Activated CD4-positive, alpha-beta T cell treated with anti-CD3 and anti-CD28 coated beads, Interleukin-10, Interleukin-2, amounts not matched to agents 100 ng/mL and 50 ng/mL, durations not matched to agents 16 hours and 8 hours (primary cell): ENCODE data around the gene CCDC149.
"Not testable (repeated sequence)": the region's sequence is repeated elsewhere in the genome, so short reads cannot be mapped to it uniquely, and the experiment has no call there.

Experiments used
- DNase-seq: peaks from one replicate; pipeline ENCODE4 v3.0.0-alpha.2; 2020

The CCDC149 gene

GRCh38 chr4:24915121-24915922 is 2.5 kb upstream of the CCDC149 start:
- DNase-seq, result no peak

DNA sequence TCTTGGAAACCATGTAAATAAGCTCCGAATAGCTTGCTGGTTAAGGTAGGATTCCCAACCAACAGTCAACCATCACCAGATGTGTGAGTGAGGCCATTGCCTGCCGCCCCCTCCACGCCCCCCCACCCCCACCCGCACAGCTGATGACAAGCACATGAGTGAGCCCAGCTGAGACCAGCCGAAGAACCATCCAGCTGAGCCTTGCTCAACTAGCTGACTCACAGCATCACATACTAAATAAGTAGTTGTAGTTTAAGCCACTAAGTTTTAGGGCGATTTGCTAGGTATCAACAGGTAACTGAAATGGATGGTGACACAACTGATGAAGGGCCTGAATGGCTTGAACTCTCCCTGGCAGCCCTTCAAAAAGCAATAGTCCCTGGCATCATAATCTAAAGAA is 1.6 kb upstream of the CCDC149 start:
- no peak for DNase-seq

DNA sequence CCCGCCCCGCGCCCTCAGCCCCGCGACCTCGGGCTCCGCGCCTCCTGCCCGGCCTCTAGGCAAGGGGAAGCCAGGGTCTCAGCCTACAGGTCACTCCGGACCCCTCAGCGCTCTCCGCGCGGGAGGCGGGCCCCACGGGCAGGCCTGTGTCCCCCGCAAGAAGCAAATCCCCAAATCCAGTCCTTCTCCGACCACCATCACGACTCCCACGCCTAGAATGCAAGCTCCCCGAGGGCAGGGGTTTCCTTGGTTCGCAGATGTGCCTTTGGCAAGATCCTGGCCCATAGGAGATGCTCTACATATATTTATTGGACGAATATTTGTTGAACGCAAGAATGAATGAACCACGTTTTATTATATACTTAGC is 260 bp upstream of the CCDC149 start:
- no peak for DNase-seq

DNA sequence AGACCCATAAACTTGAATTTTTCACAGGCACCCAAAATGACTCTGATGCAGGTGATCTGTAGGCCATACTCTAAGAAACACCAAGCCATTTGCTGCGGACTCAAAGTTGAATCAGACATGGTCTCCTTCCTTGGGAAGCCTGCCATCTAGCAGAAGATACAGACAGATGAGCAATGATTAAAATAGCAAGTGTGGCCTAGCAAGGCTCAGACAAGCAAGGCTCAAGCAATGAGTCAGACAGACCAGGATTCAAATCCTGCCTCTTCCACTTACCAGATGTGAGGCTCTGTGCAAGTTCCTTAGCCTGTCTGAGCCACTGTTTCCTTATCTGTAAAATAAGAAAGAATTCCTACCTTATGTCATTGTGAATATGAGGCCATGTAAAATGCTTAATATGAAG is 2.3 kb downstream of the CCDC149 start:
- no peak for DNase-seq

GRCh38 chr4:24909606-24910005 is 3.2 kb downstream of the CCDC149 start:
- DNase-seq, result not testable (repeated sequence)

- no peak for DNase-seq
Measured at GRCh38 chr4:24897639-24898038, 15.2 kb downstream of the CCDC149 start.

DNA sequence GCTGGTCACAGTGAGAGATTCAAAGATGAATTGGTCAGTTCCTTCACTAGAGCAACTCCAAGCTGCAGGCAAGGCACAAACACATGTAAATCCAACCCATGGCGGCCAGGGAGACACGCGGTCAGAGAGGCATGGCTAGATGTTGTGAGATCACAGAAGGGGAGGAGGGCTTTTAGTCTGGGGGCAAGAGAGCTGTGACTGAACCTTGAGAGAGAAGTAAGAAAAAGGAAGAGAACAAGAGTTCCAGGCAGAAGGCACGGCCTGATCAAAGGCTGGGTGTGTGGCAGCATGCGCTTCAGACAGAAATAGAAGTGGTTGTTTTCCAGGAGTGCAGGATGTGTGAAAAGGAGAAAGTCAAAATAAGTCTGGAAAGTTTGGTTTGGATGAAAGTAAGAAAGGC is 15.9 kb downstream of the CCDC149 start:
- no peak for DNase-seq

GRCh38 chr4:24896056-24896455 is 16.8 kb downstream of the CCDC149 start:
- no peak for DNase-seq

- DNase-seq, result no peak
Measured at GRCh38 chr4:24895461-24895860, 17.4 kb downstream of the CCDC149 start.

DNA sequence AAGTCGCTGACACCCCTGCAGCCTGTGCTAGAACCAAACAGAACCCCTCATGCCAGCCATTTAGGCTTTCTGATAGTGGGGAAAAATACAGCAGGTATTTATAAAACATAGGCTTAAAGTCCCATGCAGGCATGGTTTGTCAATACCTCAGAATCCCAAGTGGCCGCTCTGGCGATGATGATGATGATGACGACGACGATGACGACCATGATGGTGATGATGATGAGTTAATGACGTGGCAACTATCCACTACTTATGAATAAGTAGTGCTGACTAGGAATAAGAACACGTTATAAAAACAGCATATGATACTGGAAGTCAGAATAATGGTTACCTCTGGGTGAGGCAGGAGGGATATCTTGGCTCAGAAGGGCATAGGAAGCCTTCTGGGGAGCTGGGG is 18.0 kb downstream of the CCDC149 start:
- no peak for DNase-seq

DNA sequence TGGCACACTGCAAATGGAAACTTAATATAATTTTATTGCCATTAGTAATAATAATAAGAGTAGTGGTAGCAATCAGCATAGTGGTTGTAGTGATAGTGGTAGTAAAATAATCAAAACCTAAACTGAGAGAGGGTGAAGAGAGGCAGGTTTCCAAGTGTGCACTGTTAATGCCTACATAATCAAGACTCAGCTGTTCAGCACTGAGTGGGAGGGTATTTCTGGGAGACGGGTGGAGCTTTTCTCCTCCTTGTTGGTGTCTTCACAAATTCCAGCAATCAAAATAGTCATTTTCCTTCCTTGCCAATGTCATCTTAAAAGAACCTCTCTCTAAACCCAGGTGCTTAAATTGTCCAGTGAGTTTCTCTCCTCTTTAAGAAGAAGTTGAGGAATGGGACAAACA is 18.6 kb downstream of the CCDC149 start:
- DNase-seq, result no peak

- no peak for DNase-seq
Measured at GRCh38 chr4:24892778-24893177, 20.1 kb downstream of the CCDC149 start.

DNA sequence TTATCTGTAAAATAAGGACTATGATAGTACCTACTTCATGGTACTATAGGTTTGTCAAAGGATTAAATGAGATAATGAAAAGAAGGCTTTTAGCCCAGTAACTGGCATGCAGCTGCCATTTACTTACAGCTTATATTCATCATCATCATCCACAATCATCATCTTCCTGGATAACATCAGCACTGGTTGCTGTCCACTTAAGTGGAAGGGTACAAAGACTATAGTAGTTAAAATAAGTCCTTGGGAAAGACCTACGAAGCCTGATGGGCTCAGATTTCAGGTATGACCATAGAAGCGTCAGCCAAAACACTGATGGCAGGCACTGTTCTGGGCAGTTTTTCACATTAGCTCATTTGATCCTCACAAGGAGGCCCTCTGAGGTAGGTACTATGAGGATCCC is 20.6 kb downstream of the CCDC149 start:
- no peak for DNase-seq

- DNase-seq, result no peak
Measured at GRCh38 chr4:24890561-24891126, 22.2 kb downstream of the CCDC149 start.

GRCh38 chr4:24889991-24890390 is 22.9 kb downstream of the CCDC149 start:
- DNase-seq, result no peak

- no peak for DNase-seq
Measured at GRCh38 chr4:24888475-24889344, 24.1 kb downstream of the CCDC149 start.

GRCh38 chr4:24887881-24888430 is 24.9 kb downstream of the CCDC149 start:
- DNase-seq, result no peak

- DNase-seq, result no peak
Measured at GRCh38 chr4:24886596-24886995, 26.2 kb downstream of the CCDC149 start.

DNA sequence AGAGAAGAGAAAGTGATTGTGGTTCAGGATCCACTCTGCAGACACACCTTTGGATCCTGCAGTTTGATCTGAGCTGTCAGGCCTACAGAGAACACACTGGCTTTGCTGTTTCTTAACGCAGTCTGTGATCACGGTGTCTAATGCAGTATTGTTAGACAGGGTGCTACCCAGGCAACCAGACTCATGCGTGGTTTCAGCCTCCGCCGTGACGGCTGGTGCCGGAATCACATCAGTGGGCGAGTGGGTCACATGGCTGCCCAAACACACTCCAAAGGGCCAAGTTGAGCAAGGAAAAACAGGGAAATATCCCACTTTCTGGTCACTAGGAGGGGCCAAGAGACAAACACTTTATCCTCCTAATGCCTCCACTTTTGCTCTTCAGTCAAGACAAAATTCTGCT is 27.5 kb downstream of the CCDC149 start:
- DNase-seq, result no peak

GRCh38 chr4:24884902-24885301 is 27.9 kb downstream of the CCDC149 start:
- DNase-seq, result no peak

DNA sequence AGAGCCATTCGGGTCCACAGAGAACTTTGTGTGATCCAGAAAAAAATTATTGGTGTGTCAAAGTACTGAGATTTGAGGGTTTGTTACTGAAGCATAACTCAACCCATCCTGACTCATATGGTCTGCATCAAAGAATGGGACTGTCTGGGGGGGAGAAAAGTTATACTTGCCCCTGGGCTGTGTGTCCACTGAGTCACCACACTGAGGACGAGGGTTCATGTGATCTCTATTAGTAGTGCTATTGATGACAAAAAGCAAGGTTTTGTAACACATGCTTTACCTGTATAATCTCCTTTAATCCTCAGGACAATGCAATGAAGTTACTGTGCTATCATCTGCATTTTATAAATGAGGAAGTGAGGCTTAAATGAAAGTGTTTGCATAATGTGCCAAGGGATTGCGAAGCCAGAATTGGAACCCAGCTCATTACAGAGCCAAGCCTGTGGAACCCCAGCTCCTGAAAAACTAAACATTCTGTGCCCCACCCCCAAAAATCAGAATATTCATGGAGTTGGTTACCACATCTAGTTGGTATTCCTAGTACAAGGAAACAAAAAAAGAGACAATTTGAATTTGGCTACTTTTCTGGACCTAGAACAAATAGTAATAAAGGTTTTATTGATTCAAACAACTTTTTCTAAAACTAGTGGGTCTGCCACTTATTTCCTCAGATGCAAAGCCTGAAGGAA is 31.2 kb downstream of the CCDC149 start:
- no peak for DNase-seq

DNA sequence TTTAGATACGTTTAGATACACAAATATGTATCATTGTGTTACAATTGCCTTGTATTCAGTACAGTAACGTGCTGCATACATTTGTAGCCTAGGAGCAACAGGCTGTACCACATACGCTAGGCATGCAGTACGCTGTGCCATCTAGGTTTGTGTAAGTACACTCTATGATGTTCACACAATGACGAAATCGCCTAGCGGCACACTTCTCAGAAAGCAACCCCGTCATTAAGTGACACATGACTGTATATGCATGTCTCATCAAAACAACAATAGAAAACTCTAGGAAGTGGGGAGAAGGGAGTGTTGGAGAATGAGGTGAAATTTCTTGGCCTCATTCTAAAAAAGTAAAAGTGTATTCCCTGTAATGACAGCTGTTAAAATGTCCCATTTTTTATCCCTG is 32.7 kb downstream of the CCDC149 start:
- no peak for DNase-seq

GRCh38 chr4:24878636-24879016 is 34.2 kb downstream of the CCDC149 start:
- DNase-seq, result no peak
